NCI-H146 (cell line): ENCODE data around the gene SCN10A.

ENCODE experiments used
- DNase-seq: peaks from one replicate; lab custom pipeline; 2025; lab: John Stamatoyannopoulos, UW

SCN10A gene

GRCh38 chr3:38651153-38651789, 164.7 kb downstream of the SCN10A start:
- DNase-seq = peak; percentile 48

GRCh38 chr3:38650248-38650951, 165.6 kb downstream of the SCN10A start:
- DNase-seq = no peak

- peak; percentile 60 for DNase-seq
Measured at GRCh38 chr3:38649500-38650247, 166.3 kb downstream of the SCN10A start, which contains the start of gene SCN5A. Gene SCN5A (minus strand): TSS chr3:38649687. CDS start chr3:38633307, 16,380 bp downstream.

GRCh38 chr3:38648659-38649499, 167.1 kb downstream of the SCN10A start:
- DNase-seq = peak; percentile 29

GRCh38 chr3:38648024-38648658, 167.9 kb downstream of the SCN10A start:
- no peak for DNase-seq

- DNase-seq = no peak
Measured at GRCh38 chr3:38647217-38647970, 168.6 kb downstream of the SCN10A start.
